Measurements from ENCODE around the gene HDAC2.
A peak's percentile ranks its signal among the peaks of the same experiment; 100 is the strongest.

The HDAC2 gene

GRCh38 chr6:113969888-113970804, 802 bp downstream of the HDAC2 start:
- H3K9ac ChIP-seq (ENCODE audit: low read depth, low read length, poor library complexity, severe bottlenecking) = peak overlapping the region; percentile 90
- peak overlapping the region; percentile 82 for H2AFZ ChIP-seq (ENCODE audit: low read length)
- H3F3A ChIP-seq (ENCODE audit: low read depth) = no peaks in the 10 kb centered on the region
- H3K36me3 ChIP-seq (ENCODE audit: insufficient read depth, low read length) = no peaks in the 10 kb centered on the region
- H3K9me2 ChIP-seq (replicated peaks; ENCODE audit: low read depth, low read length) = no peaks in the 10 kb centered on the region
- TF ChIP-seq CTCF (conservative IDR thresholded peaks at IDR 0.05; ENCODE audit: low read length) = no peak
- TF ChIP-seq EZH2phosphoT487 (IDR thresholded peaks at IDR 0.05; ENCODE audit: borderline replicate concordance) = no peak
- H4K20me1 ChIP-seq (ENCODE audit: insufficient read depth, low read length, poor library complexity, severe bottlenecking) = peaks cover 53% of the 10 kb centered on the region
- H3K4me3 ChIP-seq (ENCODE audit: low read length, poor library complexity, severe bottlenecking) = peak overlapping the region; percentile 98
- H3K27me3 ChIP-seq (ENCODE audit: insufficient read depth, low read length, poor library complexity, severe bottlenecking) = peaks cover 3% of the 10 kb centered on the region
- no peaks in the 10 kb centered on the region for H3K9me3 ChIP-seq (ENCODE audit: insufficient read depth, low read depth, low read length)
- peak overlapping the region; percentile 94 for H3K4me2 ChIP-seq (ENCODE audit: low read depth, low read length, poor library complexity, severe bottlenecking)
- peaks cover 65% of the 10 kb centered on the region for H3K79me2 ChIP-seq (ENCODE audit: insufficient read depth, low read length)
- H3K4me1 ChIP-seq (ENCODE audit: insufficient read depth, low read length, poor library complexity, severe bottlenecking) = peaks cover 37% of the 10 kb centered on the region

GRCh38 chr6:113968472-113968871, 2.5 kb downstream of the HDAC2 start:
- TF ChIP-seq EZH2phosphoT487 (IDR thresholded peaks at IDR 0.05; ENCODE audit: borderline replicate concordance) = no peak
- TF ChIP-seq CTCF (conservative IDR thresholded peaks at IDR 0.05; ENCODE audit: low read length) = no peak
- peak overlapping the region; percentile 90 for H3K9ac ChIP-seq (ENCODE audit: low read depth, low read length, poor library complexity, severe bottlenecking)
- H4K20me1 ChIP-seq (ENCODE audit: insufficient read depth, low read length, poor library complexity, severe bottlenecking) = peaks cover 69% of the 10 kb centered on the region

GRCh38 chr6:113967777-113968176, 3.2 kb downstream of the HDAC2 start:
- Histone ChIP-seq H3K79me2 (ENCODE audit: insufficient read depth, low read length) (peaks cover 89% of the 10 kb centered on the region), H3K9me3 (ENCODE audit: insufficient read depth, low read depth, low read length) (no peaks in the 10 kb centered on the region), H3K36me3 (ENCODE audit: insufficient read depth, low read length) (no peaks in the 10 kb centered on the region), H2AFZ (ENCODE audit: low read length) (no peak overlapping the region), H3K4me1 (ENCODE audit: insufficient read depth, low read length, poor library complexity, severe bottlenecking) (peaks cover 54% of the 10 kb centered on the region), H4K20me1 (ENCODE audit: insufficient read depth, low read length, poor library complexity, severe bottlenecking) (peaks cover 74% of the 10 kb centered on the region), H3K4me2 (ENCODE audit: low read depth, low read length, poor library complexity, severe bottlenecking) (peak overlapping the region; percentile 94), H3K27me3 (ENCODE audit: insufficient read depth, low read length, poor library complexity, severe bottlenecking) (peaks cover 3% of the 10 kb centered on the region), H3K4me3 (ENCODE audit: low read length, poor library complexity, severe bottlenecking) (peak overlapping the region; percentile 98), H3K9ac (ENCODE audit: low read depth, low read length, poor library complexity, severe bottlenecking) (peak overlapping the region; percentile 90), H3K9me2 (replicated peaks; ENCODE audit: low read depth, low read length) (no peaks in the 10 kb centered on the region), H3F3A (ENCODE audit: low read depth) (no peaks in the 10 kb centered on the region)
- TF ChIP-seq CTCF (conservative IDR thresholded peaks at IDR 0.05; ENCODE audit: low read length) (no peak), EZH2phosphoT487 (IDR thresholded peaks at IDR 0.05; ENCODE audit: borderline replicate concordance) (no peak)

More at GRCh38 chr6:113968472-113968871, 2.5 kb downstream of the HDAC2 start:
- H3K4me3 ChIP-seq (ENCODE audit: low read length, poor library complexity, severe bottlenecking) = peak overlapping the region; percentile 98
- peaks cover 3% of the 10 kb centered on the region for H3K27me3 ChIP-seq (ENCODE audit: insufficient read depth, low read length, poor library complexity, severe bottlenecking)
- no peaks in the 10 kb centered on the region for H3K36me3 ChIP-seq (ENCODE audit: insufficient read depth, low read length)
- no peaks in the 10 kb centered on the region for H3F3A ChIP-seq (ENCODE audit: low read depth)
- H3K4me1 ChIP-seq (ENCODE audit: insufficient read depth, low read length, poor library complexity, severe bottlenecking) = peaks cover 51% of the 10 kb centered on the region
- peaks cover 82% of the 10 kb centered on the region for H3K79me2 ChIP-seq (ENCODE audit: insufficient read depth, low read length)
- H3K9me2 ChIP-seq (replicated peaks; ENCODE audit: low read depth, low read length) = no peaks in the 10 kb centered on the region
- no peak overlapping the region for H2AFZ ChIP-seq (ENCODE audit: low read length)
- H3K4me2 ChIP-seq (ENCODE audit: low read depth, low read length, poor library complexity, severe bottlenecking) = peak overlapping the region; percentile 94
- no peaks in the 10 kb centered on the region for H3K9me3 ChIP-seq (ENCODE audit: insufficient read depth, low read depth, low read length)

Measured in Loucy (cell line).